Measurements from ENCODE around the gene ZNF14.
"Not testable (repeated sequence)": the region's sequence is repeated elsewhere in the genome, so short reads cannot be mapped to it uniquely, and the experiment has no call there.

ZNF14 gene

GRCh38 chr19:19732579-19733501 lies at the start of gene ZNF14:
TSS of gene ZNF14 (minus strand) at chr19:19733112. CDS start at chr19:19732958, 154 bp downstream.
- DNase-seq: peak; percentile 88

- not testable (repeated sequence) for DNase-seq
Measured at GRCh38 chr19:19781791-19782190, 48.9 kb upstream of the ZNF14 start.

- DNase-seq: no peak
Measured at GRCh38 chr19:19778666-19779065, 45.8 kb upstream of the ZNF14 start.

GRCh38 chr19:19777692-19778091 lies 44.8 kb upstream of the ZNF14 start:
- DNase-seq: no peak

- peak; percentile 87 for DNase-seq
Measured at GRCh38 chr19:19776206-19777008, 43.5 kb upstream of the ZNF14 start.

- DNase-seq: no peak
Measured at GRCh38 chr19:19775891-19776205, 42.9 kb upstream of the ZNF14 start.

GRCh38 chr19:19774354-19775033 lies 41.6 kb upstream of the ZNF14 start:
- DNase-seq: no peak

GRCh38 chr19:19771963-19772362 lies 39.1 kb upstream of the ZNF14 start:
- not testable (repeated sequence) for DNase-seq

- not testable (repeated sequence) for DNase-seq
Measured at GRCh38 chr19:19769971-19770370, 37.1 kb upstream of the ZNF14 start.

- DNase-seq: no peak
Measured at GRCh38 chr19:19758164-19758563, 25.3 kb upstream of the ZNF14 start.

- no peak for DNase-seq
Measured at GRCh38 chr19:19752760-19753403, 20.0 kb upstream of the ZNF14 start.

- DNase-seq: no peak
Measured at GRCh38 chr19:19751846-19752245, 18.9 kb upstream of the ZNF14 start.

- DNase-seq: no peak
Measured at GRCh38 chr19:19750842-19751790, 18.2 kb upstream of the ZNF14 start.

GRCh38 chr19:19749908-19750841 lies 17.3 kb upstream of the ZNF14 start:
- no peak for DNase-seq

GRCh38 chr19:19749117-19749907 lies 16.4 kb upstream of the ZNF14 start:
- no peak for DNase-seq

- DNase-seq: no peak
Measured at GRCh38 chr19:19748249-19748938, 15.5 kb upstream of the ZNF14 start.

GRCh38 chr19:19747357-19748220 lies 14.7 kb upstream of the ZNF14 start:
- DNase-seq: no peak
